NK-92 treated with Interleukin-12 subunit alpha and Interleukin-12 subunit beta, amount 100 ng/mL, for 24 hours (cell line): ENCODE measurements around the gene ATOH7.
"Not testable (repeated sequence)": the region's sequence is repeated elsewhere in the genome, so short reads cannot be mapped to it uniquely, and the experiment has no call there.

Experiments used
- DNase-seq: peaks from one replicate; lab custom pipeline; 2025; lab: John Stamatoyannopoulos, UW

The ATOH7 gene

GRCh38 chr10:68231817-68232251 lies at the start of gene ATOH7:
Gene ATOH7 (minus strand): TSS chr10:68232113. CDS start chr10:68231677, 436 bp downstream.
- DNase-seq, result no peak

- no peak for DNase-seq
Observed at GRCh38 chr10:68280758-68281157, 48.8 kb upstream of the ATOH7 start.

DNA sequence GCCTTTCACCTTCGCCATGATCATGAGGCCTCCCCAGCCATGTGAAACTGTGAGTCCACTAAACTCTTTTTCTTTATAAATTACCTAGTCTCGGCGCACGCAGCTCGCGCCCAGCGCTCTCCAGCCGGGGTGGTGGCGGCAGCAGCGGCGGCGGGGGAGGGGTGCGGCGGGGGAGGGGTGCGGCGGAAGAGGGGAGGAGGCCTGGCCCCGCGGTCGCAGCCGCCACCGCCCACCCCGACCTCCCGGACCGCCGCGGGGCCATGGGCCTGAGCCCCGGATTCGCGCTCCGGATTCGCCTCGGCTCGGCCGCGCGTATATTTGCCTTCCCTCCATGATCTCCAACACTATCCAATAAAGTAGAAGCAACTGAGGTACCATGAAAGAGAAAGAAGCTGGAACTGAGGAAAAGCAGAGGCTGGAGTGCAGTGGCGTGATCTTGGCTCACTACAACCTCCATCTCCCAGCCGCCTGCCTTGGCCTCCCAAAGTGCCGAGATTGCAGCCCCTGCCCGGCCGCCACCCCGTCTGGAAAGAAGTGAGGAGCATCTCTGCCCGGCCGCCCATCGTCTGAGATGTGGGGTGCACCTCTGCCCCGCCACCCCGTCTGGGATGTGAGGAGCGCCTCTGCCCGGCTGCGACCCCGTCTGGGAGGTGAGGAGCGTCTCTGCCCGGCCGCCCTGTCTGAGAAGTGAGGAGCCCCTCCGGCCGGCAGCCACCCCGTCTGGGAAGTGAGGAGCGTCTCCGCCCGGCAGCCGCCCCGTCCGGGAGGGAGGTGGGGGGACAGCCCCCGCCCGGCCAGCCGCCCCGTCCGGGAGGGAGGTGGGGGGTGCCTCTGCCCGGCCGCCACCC lies 47.2 kb upstream of the ATOH7 start:
- DNase-seq, result not testable (repeated sequence)

DNA sequence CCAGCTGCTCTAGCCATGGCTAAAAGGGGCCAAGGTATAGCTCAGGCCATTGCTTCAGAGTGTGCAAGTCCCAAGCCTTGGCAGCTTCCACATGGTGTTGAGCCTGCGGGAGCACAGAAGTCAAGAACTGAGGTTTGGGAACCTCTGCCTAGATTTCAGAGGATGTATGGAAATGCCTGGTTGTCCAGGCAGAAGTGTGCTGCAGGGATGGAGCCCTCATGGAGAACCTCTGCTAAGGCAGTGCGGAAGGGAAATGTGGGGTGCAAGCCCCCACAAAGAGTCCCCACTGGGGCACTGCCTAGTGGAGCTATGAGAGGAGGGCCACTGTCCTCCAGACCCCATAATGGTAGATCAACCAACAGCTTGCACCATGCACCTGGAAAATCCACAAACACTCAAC lies 45.9 kb upstream of the ATOH7 start:
- DNase-seq, result not testable (repeated sequence)

DNA sequence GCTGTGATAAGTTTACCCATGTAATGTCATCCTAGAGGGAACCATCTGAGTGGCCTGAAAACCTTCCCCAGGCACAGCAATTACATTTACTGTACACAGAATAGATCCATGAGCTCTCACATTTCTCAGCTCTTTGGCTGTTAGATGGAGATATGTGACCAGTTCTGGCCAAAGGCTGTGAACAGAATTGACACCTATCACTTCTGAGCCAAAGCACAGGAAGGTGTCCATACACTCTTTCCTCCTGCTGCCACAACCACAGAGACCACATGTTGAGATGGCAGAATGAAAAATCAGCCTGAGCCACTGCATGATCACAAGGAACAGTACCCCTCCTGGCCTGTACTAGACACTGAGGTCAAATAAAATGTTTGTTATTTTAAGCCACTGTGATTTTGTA lies 44.3 kb upstream of the ATOH7 start:
- DNase-seq, result no peak

DNA sequence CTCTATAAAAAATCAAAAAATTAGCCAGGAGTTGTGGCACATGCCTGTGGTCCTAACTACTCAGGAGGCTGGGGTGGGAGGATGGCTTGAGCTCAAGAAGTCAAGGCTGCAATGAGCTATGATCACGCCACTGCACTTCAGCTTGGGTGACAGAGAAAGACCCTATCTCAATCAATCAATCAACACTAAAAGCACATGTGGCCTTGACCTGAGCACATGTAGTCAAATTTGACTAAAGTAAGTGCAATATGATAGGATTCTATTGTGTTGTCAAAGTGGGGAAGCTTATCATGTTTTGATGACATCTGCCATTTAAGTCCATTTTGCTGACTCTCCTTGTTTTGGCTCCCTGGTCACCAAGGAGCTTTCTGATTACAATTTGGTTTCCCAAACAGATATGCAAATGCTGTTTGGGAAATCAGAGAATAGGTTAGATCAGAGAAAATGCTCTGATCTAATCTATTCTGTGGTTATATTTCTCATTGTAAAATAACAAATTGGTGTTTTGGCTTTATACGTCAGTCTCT lies 43.8 kb upstream of the ATOH7 start:
- no peak for DNase-seq

DNA sequence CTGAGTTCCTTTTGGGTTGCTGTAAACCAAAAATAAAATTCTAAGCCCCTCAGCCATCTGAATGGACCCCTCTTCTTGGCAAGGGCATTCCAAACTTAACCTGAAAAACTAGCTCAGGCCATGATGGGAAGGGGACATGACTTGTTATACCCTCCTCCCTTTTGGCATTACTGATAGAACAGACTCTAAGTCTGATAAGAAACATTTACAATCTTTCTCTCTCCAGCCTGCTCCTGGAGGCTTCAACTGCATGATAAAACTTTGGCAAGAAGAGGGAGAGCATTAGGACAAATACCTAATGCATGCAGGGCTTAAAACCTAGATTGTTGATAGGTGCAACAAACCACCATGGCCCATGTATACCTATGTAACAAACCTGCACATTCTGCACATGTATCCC lies 40.9 kb upstream of the ATOH7 start:
- DNase-seq, result no peak

- no peak for DNase-seq
Observed at GRCh38 chr10:68271196-68271882, 39.4 kb upstream of the ATOH7 start.

DNA sequence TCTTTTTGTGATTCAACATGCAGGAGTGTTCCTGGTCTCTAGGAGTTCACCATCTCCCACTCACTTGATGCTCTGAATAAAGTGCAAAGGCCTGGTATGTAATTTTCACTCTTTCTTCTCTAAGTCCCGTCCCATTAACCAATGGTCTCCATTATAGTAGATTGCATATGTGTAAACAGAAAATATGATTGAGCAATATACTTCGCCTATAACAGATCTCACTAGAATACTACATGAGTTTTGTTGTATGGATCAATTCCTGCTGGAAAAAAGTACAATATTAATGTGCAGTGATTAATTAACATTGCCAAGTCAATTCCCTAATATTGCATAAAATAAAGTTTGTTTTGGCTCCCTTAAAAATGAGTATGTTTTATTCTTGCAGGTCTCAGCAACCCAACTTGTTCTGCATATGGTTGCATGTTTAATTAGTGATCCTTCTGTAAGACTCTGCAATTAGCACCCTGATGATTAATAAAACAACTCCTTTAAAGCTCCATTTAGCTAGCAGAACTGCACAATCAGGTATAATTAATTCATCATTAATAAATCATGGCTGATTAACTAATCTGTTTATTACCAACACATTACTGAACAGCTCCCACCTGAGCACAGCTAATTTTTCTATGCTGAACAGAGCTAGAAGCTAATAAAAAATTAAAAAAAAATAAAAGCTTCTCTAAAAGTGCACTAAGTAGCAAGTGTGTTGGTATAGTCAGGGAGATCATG lies 37.8 kb upstream of the ATOH7 start:
- DNase-seq, result no peak

DNA sequence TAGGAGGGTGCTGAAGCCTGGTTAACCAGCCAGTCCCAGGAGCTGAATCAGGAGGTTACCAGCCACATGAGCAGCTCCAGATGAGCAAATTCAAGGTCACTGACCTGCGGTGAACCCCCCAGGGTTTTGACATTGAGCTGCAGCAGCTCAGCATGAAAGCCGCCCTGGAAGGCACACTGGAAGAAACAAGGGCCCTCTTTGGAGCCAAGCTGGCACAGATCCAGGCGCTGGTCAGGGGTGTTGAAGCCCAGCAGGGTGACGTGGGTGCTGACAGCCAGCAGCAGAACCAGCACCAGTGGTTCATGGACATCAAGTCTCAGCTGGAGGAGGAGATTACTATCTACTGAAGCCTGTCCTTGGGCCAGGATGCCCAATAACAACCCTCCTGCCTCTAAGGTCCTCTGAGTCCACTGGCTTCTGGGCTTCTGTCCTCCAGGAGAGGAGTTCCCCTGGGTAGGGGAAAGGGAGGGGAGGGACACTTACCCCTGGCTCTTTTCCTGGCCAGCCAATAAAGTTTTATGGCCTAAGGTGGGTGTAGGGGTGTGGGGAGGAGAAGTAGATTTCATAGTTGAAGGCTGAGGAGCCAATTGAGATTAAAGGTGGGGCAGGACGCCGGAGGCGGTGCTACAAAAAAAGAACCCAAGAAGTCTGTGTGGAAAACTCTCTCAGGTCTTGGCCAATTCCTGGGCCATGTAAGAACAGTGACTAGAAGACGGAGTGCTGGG lies 29.4 kb upstream of the ATOH7 start:
- no peak for DNase-seq

- no peak for DNase-seq
Observed at GRCh38 chr10:68253346-68253745, 21.4 kb upstream of the ATOH7 start.

- DNase-seq, result no peak
Observed at GRCh38 chr10:68251625-68252495, 19.9 kb upstream of the ATOH7 start.

DNA sequence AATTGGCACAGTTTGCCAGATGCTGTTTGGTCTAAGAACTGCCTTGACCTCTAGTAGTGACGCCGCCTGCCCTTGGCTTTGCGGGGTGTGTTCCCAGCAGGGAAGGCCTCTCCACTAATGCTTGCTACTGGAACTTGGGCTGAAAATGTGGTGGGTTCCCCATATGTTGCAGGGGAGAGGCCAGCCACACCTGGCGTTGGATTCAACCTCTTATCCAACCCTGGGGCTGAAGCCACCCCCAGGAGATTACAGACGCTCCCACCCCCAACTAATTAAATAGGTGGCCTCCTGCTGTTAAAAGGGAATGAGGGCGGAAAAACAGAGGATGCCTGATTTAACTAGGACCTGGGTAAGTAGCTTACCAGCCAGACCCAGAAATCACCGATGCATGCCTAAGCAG lies 19.2 kb upstream of the ATOH7 start:
- DNase-seq, result no peak

- DNase-seq, result no peak
Observed at GRCh38 chr10:68249297-68249696, 17.4 kb upstream of the ATOH7 start.

DNA sequence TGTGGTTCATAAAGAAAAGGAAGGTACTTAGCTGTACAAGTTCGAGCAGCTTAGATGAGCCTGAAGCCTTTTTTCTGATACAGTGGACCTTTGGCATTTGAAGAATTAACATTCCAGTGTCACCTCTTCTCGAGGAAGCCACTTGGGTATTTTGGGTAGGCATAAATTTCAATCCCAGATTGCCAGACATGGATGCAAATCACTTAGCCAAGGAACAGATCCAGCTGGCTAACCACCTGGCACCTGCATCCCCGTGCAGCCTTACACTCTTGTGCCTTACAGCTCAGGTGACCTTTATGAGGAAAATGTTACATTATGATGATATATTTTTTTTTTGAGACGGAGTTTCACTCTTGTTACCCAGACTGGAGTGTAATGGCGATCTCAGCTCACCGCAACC lies 16.0 kb upstream of the ATOH7 start:
- DNase-seq, result no peak

DNA sequence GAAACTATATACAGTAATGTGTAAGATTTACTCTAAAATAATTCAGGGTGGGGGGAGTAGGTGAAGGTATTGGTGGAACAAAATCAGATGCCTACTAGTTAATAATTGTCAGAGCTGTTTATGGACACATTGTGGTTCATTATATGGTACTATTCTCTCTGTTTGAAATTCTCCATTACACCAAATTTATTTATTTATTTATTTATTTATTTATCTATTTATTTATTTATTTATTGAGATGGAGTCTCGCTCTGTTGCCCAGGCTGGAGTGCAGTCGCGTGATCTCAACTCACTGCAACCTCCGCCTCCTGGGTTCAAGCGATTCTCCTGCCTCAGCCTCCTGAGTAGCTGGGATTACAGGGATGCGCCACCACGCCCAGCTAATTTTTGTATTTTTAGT lies 14.5 kb upstream of the ATOH7 start:
- DNase-seq, result not testable (repeated sequence)

DNA sequence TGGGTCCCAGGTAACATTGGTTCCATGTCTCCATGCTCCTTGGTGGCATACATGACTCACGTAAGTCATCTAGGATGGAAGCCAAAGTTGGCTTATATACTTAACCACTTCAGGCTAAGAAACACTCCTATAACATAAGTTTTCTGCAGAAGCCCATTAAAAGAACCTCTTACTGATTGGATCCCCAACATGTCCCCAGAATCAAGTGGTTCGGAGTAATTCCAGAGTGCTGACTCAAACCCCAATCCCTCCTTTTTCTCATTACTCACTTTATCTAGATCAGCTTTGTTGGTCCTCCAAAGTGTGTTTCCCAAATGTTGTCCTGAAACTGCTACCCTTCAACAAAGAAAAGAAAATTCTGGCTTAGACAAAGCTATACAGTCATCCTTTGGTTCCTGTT lies 10.1 kb upstream of the ATOH7 start:
- no peak for DNase-seq

DNA sequence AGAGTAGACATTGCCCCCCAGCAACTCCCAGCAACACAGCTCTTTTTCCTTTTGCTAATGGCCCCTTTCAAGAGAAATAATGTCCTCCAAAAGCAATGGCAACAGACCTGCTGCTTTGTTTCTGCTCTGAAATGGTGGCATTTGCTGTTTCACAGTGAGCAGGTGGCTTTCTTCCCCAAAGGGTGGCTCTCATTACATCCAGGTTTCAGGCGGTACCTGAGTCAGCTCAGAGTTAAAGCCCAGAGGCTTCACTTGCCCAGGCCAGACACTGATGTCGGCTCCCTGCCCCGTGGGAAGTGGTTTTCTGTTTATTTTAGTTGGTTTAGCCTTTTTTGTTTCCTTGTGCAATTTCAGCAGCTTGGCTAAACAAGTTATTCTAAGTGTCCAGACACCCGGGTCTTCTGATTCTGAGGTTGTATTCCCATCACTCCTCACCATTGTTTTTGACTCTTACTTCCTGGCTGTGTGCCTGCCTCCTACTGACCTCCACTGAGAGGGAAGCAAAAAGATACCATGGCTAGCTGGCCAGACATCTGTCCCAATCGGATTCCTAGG lies 7.8 kb upstream of the ATOH7 start:
- no peak for DNase-seq

DNA sequence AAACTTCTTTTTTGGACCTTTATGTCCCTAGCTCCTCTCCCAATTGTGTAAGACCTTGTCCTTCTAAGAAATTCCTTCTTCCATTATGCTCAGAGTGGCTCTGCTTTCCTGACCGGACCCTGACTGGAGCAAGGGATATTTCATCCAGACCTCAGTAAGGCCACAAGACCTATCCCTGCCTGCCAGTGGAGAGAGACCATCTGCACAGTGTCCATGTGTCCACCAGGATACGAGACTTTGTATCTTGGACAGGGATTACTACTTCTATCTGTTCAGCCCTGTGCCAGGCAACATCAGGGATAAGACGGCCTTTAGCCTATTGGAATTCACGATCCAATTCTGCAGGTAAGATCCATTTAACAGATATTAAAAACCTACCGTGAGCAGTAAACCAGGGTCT lies 7.2 kb upstream of the ATOH7 start:
- DNase-seq, result no peak

DNA sequence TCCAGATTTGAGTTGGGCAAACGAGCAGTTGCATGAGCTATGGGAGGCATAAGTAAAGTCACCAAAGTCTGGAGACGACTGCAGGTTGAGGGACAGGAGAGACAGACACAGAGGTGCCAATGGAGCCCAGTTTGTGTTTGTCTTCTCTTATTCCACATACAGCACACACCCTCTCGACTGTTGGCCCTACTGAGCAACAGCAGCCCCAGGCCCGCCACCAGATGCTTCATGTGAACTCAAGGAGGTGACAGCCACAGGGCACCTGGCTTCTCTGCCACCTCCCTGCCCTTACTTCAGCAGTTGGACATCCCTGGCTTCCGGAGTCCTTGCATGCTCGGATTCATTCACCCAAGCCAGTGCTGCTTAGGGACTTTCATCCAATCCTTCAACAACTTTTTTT lies 6.5 kb upstream of the ATOH7 start:
- DNase-seq, result no peak

DNA sequence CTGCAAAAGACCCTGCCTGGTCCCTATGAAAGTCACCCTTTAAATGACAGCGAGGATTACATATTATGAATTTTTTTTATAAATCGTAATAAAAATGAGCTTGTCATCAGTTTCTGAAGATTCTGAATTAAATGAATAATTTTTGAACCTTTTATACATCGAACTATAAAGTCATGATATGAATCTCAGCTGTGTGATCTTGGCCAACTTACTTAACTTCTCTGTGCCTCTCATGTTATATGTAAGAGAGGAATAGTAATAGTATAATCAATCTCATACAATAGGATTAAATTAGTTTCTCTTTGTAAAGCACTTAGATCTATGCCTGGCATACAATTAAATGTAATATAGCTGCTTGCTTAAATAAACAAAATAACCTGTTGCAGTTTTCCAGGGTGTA lies 5.3 kb upstream of the ATOH7 start:
- no peak for DNase-seq
